Mucosa of descending colon (tissue), 3 donors: ENCODE measurements around the gene CCBE1. TPM values are rescaled to one million over a fixed set of nuclear protein-coding genes. Genes with fewer than 3 reads are reported as not detected.

Source experiments
- ATAC-seq: fragments of 200-7000 bp; cut with Tn5 transposase; one replicate; pipeline ENCODE4 v1.9.1; 2020; ENCODE audit warnings: mild to moderate bottlenecking, moderate library complexity
- DNase-seq, 3 donors: peaks; one replicate each; pipeline ENCODE4 v3.0.0-alpha.2; 2020
- H3K36me3 ChIP-seq: fragments of 200-600 bp; one replicate; pipeline ENCODE4 v1.8.0; 2021; ENCODE audit warnings: low read depth, mild to moderate bottlenecking
- H3K4me1 ChIP-seq: fragments of 200-600 bp; one replicate; pipeline ENCODE4 v1.8.0; 2021; ENCODE audit warnings: low read depth, mild to moderate bottlenecking
- H3K4me3 ChIP-seq: fragments of 200-600 bp; one replicate; pipeline ENCODE4 v1.8.0; 2021; ENCODE audit warnings: mild to moderate bottlenecking
- H3K9me3 ChIP-seq: fragments of 200-600 bp; one replicate; pipeline ENCODE4 v1.8.0; 2021; ENCODE audit warnings: mild to moderate bottlenecking
- CTCF ChIP-seq: fragments of 200-600 bp; IDR thresholded peaks from one replicate; pipeline ENCODE4 v1.8.0; 2022; ENCODE audit warnings: antibody characterized with exemption, mild to moderate bottlenecking
- intact Hi-C, 2 donors: fragments of 100-400 bp; cut with DNase I in 1 of 2; cut with micrococcal nuclease in 1 of 2; formaldehyde crosslinking; loops; one replicate each; pipeline versions ENCODE4 v1.11.0 to v1.11.1; 2022; cut with DNase I, micrococcal nuclease
- total RNA-seq, 3 donors: library from RNA; stranded (reverse); fragmentation: NEBNext Ultra II Directional in 2 of 3; extraction: Animal tissue kit (Norgen Biotek cat#: 25700) in 2 of 3; gene quantifications; one replicate each; pipeline versions ENCODE4 v1.2.1 to v1.2.4, GENCODE V29; 2021 to 2023
- donor health status: DM: no; HTN: no; CAD: no; lungs with moderate emphysema.
- donor health status: DM: no; HTN: no; CAD: no.
- donor health status: DM: no; HTN: yes; CAD: no.

The CCBE1 gene
- total RNA-seq, 3 donors from 2014 or later: 1.6 to 54.7 (median 2.2) TPM

- no peaks in the 10 kb centered on the region for H3K36me3 ChIP-seq
- ATAC-seq: no peak
- no peaks in the 10 kb centered on the region for H3K9me3 ChIP-seq
- intact Hi-C loops: no loop called here
- no peak overlapping the region for H3K4me3 ChIP-seq
- H3K4me1 ChIP-seq: no peaks in the 10 kb centered on the region
- no peak for TF ChIP-seq CTCF
- no peak for DNase-seq
Observed at GRCh38 chr18:59550174-59550516, 147.1 kb downstream of the CCBE1 start.

DNA sequence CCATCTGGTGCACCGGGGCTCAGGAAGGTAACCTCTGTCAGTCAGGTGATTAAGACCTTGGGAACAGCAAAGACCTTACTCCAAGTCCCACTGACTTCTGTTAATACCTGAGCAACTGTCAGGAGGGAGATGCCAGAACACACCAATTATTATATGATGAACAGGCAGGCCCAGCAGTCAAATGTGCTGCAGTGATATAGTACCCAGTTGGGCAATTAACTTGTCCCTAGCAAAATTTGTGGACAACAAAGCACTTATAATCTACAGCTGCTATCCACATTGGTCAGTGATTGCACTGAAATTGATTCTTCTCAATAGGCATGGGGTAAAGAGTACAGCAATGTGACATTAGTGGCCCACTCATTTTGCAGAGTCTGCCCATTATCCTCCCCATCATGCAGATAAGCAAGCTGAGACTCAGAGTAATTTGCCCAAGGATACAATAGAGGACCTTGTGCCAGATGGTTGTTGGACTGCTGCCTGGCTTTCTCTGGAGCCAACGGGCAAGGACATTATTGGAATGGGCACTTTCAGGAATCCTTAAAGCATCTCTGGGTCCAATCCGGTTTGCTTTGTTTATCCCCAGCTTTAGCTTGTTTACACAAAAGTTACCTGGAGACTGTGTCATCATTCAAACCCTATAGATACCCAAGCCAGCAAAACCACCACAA, 147.6 kb downstream of the CCBE1 start:
- TF ChIP-seq CTCF: no peak
- no peaks in the 10 kb centered on the region for H3K36me3 ChIP-seq
- no peak for ATAC-seq

DNA sequence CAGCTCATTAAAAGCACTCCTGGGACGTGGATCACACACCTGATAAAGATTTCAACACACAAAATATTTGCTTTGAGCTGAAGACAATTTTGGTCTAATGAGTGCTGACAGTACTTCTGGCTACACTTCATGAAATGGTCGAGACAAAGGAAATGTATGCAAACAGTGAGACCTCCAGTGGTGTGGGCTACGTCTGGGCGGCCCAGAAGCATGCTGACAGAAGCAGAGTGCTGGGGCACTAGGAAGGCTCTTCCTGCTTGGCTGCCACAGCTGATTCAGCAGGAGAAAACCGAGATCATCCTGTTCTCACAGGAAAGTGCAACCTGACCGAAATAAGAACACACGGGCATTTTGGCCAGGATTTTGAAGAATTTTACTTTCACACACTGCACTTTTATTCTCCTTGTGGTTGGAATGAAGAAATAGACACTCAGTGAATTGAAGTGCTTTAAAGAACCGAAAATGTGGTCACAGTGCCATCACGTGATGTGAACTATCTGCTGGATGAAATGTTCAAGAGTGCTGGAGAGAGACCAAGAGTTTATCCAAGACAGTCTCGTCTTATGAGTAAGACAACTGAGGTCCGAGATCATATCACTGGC, 149.5 kb downstream of the CCBE1 start:
- no peak for DNase-seq
- TF ChIP-seq CTCF: no peak
- no peak for ATAC-seq
- Histone ChIP-seq H3K36me3 (no peaks in the 10 kb centered on the region), H3K9me3 (no peaks in the 10 kb centered on the region), H3K4me1 (no peaks in the 10 kb centered on the region), H3K4me3 (no peak overlapping the region)
- intact Hi-C loops: no loop called here

More for the DNA sequence above, 147.6 kb downstream of the CCBE1 start:
- intact Hi-C loops: no loop called here
- DNase-seq: no peak
- no peaks in the 10 kb centered on the region for H3K9me3 ChIP-seq
- H3K4me3 ChIP-seq: no peak overlapping the region
- no peaks in the 10 kb centered on the region for H3K4me1 ChIP-seq

DNA sequence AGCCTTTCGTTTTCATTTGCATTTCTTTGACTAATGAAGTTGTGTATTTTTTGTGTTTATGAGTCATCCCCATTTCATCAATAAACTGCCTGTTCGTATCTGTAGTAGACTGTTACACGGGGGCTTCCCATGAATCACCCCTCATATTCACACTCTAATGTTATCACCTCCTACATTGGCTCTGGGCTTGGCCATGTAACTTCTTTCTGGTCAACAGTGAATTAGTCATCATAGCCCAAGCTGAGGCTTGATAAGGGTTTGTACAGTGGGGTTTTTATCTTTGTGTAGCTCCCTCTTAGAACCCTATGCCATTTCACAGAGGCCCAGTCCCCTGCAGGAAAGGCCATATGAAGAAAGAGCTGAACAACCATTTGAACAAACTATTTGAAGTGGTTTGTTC, 151.0 kb downstream of the CCBE1 start:
- no peak overlapping the region for H3K4me3 ChIP-seq
- no peaks in the 10 kb centered on the region for H3K4me1 ChIP-seq
- ATAC-seq (no peak), DNase-seq (no peak)
- no peak for TF ChIP-seq CTCF
- H3K36me3 ChIP-seq: no peaks in the 10 kb centered on the region
- intact Hi-C loops: no loop called here
- H3K9me3 ChIP-seq: no peaks in the 10 kb centered on the region

GRCh38 chr18:59540780-59541179, 156.4 kb downstream of the CCBE1 start:
- intact Hi-C loops: no loop called here
- Histone ChIP-seq H3K4me3 (no peak overlapping the region), H3K4me1 (no peaks in the 10 kb centered on the region), H3K36me3 (no peaks in the 10 kb centered on the region), H3K9me3 (no peaks in the 10 kb centered on the region)
- DNase-seq (no peak), ATAC-seq (no peak)
- no peak for TF ChIP-seq CTCF

DNA sequence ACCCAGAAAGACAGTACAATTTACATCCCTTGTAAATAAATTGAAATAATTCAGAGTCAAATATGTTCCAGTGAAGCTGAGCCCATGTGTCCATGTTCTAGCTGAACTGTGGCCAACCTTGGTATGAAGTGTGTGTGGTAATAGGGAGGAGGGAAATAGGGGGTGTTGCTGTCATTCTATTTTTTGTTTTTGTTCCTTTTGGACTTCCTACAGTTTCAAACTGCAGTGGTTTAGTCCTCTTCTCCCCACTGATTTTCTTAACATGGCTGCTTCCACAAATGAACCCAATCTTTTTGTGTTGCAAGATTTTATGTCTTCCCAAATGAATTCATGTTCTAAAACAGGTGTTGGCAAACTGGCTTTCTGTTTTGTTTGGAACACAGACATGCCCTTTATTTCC, 156.9 kb downstream of the CCBE1 start:
- no peak for DNase-seq
- Histone ChIP-seq H3K4me1 (no peaks in the 10 kb centered on the region), H3K4me3 (no peak overlapping the region), H3K9me3 (no peaks in the 10 kb centered on the region), H3K36me3 (no peaks in the 10 kb centered on the region)
- ATAC-seq: no peak
- intact Hi-C loops: no loop called here
- TF ChIP-seq CTCF: no peak
